Measurements from ENCODE around the gene VAC14.

The VAC14 gene

GRCh38 chr16:70703041-70703834 lies 97.7 kb downstream of the VAC14 start:
- no peak for DNase-seq

GRCh38 chr16:70702624-70703023 lies 98.3 kb downstream of the VAC14 start:
- no peak for DNase-seq

- DNase-seq: no peak
Measured at GRCh38 chr16:70701998-70702397, 99.0 kb downstream of the VAC14 start.

GRCh38 chr16:70701596-70701995 lies 99.4 kb downstream of the VAC14 start:
- no peak for DNase-seq

GRCh38 chr16:70701036-70701435 lies 99.9 kb downstream of the VAC14 start:
- DNase-seq: no peak

GRCh38 chr16:70700101-70701020 lies 100.6 kb downstream of the VAC14 start:
- no peak for DNase-seq

- DNase-seq: no peak
Measured at GRCh38 chr16:70699696-70700095, 101.3 kb downstream of the VAC14 start.

GRCh38 chr16:70698901-70699300 lies 102.1 kb downstream of the VAC14 start:
- no peak for DNase-seq

GRCh38 chr16:70697594-70698170 lies 103.3 kb downstream of the VAC14 start:
- DNase-seq: no peak

GRCh38 chr16:70696952-70697593 lies 103.9 kb downstream of the VAC14 start:
- DNase-seq: no peak

GRCh38 chr16:70696355-70696754 lies 104.6 kb downstream of the VAC14 start:
- DNase-seq: no peak

- no peak for DNase-seq
Measured at GRCh38 chr16:70695331-70696070, 105.5 kb downstream of the VAC14 start.

- no peak for DNase-seq
Measured at GRCh38 chr16:70694868-70695218, 106.1 kb downstream of the VAC14 start.

GRCh38 chr16:70694088-70694867 lies 106.7 kb downstream of the VAC14 start:
- DNase-seq: no peak

- DNase-seq: no peak
Measured at GRCh38 chr16:70692873-70693671, 107.9 kb downstream of the VAC14 start.

GRCh38 chr16:70692130-70692872 lies 108.7 kb downstream of the VAC14 start:
- no peak for DNase-seq

- no peak for DNase-seq
Measured at GRCh38 chr16:70691223-70692129, 109.5 kb downstream of the VAC14 start.

GRCh38 chr16:70689970-70690891 lies 110.7 kb downstream of the VAC14 start:
- DNase-seq: no peak
